HEK293 (cell line): Measurements from ENCODE around the gene FSD1.

ENCODE experiments used
- CTCF ChIA-PET: fragments of 350-600 bp; formaldehyde crosslinking; extraction: SDS; loops from one replicate; lab custom pipeline; 2021; ENCODE audit warnings: antibody characterized with exemption; lab: Yijun Ruan, JAX
- POLR2A ChIA-PET: fragments of 300-600 bp; formaldehyde crosslinking; extraction: SDS; loops from one replicate; lab custom pipeline; 2020; ENCODE audit warnings: antibody characterized with exemption, inconsistent platforms; lab: Yijun Ruan, JAX
- H3K27ac ChIP-seq: fragments of 200-500 bp; sonication (Bioruptor generic); 2 replicates; pipeline ENCODE4 v1.5.1; 2014; ENCODE audit warnings: low read depth, low read length, control low read depth, inconsistent platforms; ENCODE audit errors: extremely low read depth
- H3K36me3 ChIP-seq, 2 experiments: fragments of 200-500 bp in 1 of 2; sonication (Bioruptor generic) in 1 of 2; 1 replicate in 1 of 2; 2 replicates in 1 of 2; pipeline ENCODE4 v1.5.1; 2014 to 2017; ENCODE audit warnings: inconsistent platforms in 2 of 2, low read length in 2 of 2; ENCODE audit not compliant: control insufficient read depth in 2 of 2, insufficient read depth in 1 of 2
- H3K4me1 ChIP-seq: fragments of 200-500 bp; sonication (Bioruptor generic); 2 replicates; pipeline ENCODE4 v1.5.1; 2014; ENCODE audit warnings: mild to moderate bottlenecking, low read length, inconsistent platforms; ENCODE audit not compliant: control insufficient read depth, insufficient read depth
- H3K4me3 ChIP-seq: 2 replicates; pipeline ENCODE4 v1.5.1; 2011; ENCODE audit warnings: low read depth, mild to moderate bottlenecking, control low read depth, low read length, moderate library complexity
- H3K9me3 ChIP-seq: fragments of 200-500 bp; sonication (Bioruptor generic); 2 replicates; pipeline ENCODE4 v1.5.1; 2014; ENCODE audit warnings: low read depth, low read length, inconsistent platforms; ENCODE audit not compliant: control insufficient read depth, insufficient read depth
- BCL11B ChIP-seq: fragments of 450-650 bp; formaldehyde crosslinking; IDR thresholded peaks from 2 replicates; pipeline ENCODE4 v1.5.1; 2016; ENCODE audit warnings: low read depth, missing biosample characterization, missing genetic modification characterization
- INSM2 ChIP-seq: fragments of 450-650 bp; formaldehyde crosslinking; IDR thresholded peaks from 2 replicates; pipeline ENCODE4 v1.5.1; 2016; ENCODE audit warnings: missing biosample characterization, missing genetic modification characterization
- KLF8 ChIP-seq: fragments of 450-650 bp; formaldehyde crosslinking; IDR thresholded peaks from 2 replicates; pipeline ENCODE4 v1.5.1; 2016; ENCODE audit warnings: missing biosample characterization, missing genetic modification characterization
- PRDM4 ChIP-seq: fragments of 450-650 bp; formaldehyde crosslinking; IDR thresholded peaks from 2 replicates; pipeline ENCODE4 v1.5.1; 2017; ENCODE audit warnings: missing biosample characterization, missing genetic modification characterization
- SCRT2 ChIP-seq: fragments of 450-650 bp; formaldehyde crosslinking; IDR thresholded peaks from 2 replicates; pipeline ENCODE4 v1.5.1; 2016; ENCODE audit warnings: missing biosample characterization, missing genetic modification characterization
- TSHZ1 ChIP-seq: fragments of 450-650 bp; formaldehyde crosslinking; IDR thresholded peaks from 2 replicates; pipeline ENCODE4 v1.5.1; 2016; ENCODE audit warnings: missing biosample characterization, missing genetic modification characterization, borderline replicate concordance
- ZFP3 ChIP-seq: fragments of 450-650 bp; formaldehyde crosslinking; IDR thresholded peaks from 2 replicates; pipeline ENCODE4 v1.5.1; 2016; ENCODE audit warnings: low read depth, missing biosample characterization, missing genetic modification characterization
- ZFP41 ChIP-seq: fragments of 450-650 bp; formaldehyde crosslinking; IDR thresholded peaks from 2 replicates; pipeline ENCODE4 v1.5.1; 2016; ENCODE audit warnings: missing biosample characterization, missing genetic modification characterization, borderline replicate concordance
- ZNF112 ChIP-seq: fragments of 450-650 bp; formaldehyde crosslinking; IDR thresholded peaks from 2 replicates; pipeline ENCODE4 v1.5.0; 2017; ENCODE audit warnings: missing biosample characterization, missing genetic modification characterization
- ZNF138 ChIP-seq: fragments of 450-650 bp; formaldehyde crosslinking; IDR thresholded peaks from 2 replicates; pipeline ENCODE4 v1.5.1; 2016; ENCODE audit warnings: missing biosample characterization, missing genetic modification characterization, borderline replicate concordance
- ZNF2 ChIP-seq: fragments of 450-650 bp; formaldehyde crosslinking; IDR thresholded peaks from 2 replicates; pipeline ENCODE4 v1.5.1; 2016; ENCODE audit warnings: missing biosample characterization, missing genetic modification characterization
- ZNF214 ChIP-seq: fragments of 450-650 bp; formaldehyde crosslinking; IDR thresholded peaks from 2 replicates; pipeline ENCODE4 v1.5.1; 2017; ENCODE audit warnings: missing biosample characterization, mild to moderate bottlenecking, missing genetic modification characterization, borderline replicate concordance
- ZNF292 ChIP-seq: fragments of 450-650 bp; formaldehyde crosslinking; IDR thresholded peaks from 2 replicates; pipeline ENCODE4 v1.5.1; 2016; ENCODE audit warnings: low read depth, missing biosample characterization, missing genetic modification characterization, borderline replicate concordance
- ZNF362 ChIP-seq: fragments of 450-650 bp; formaldehyde crosslinking; IDR thresholded peaks from 2 replicates; pipeline ENCODE4 v1.5.1; 2016; ENCODE audit warnings: missing biosample characterization, missing genetic modification characterization
- ZNF37A ChIP-seq: fragments of 450-650 bp; IDR thresholded peaks from 2 replicates; pipeline ENCODE4 v1.5.1; 2018; ENCODE audit warnings: missing biosample characterization, missing genetic modification characterization
- ZNF404 ChIP-seq: fragments of 450-650 bp; formaldehyde crosslinking; IDR thresholded peaks from 2 replicates; pipeline ENCODE4 v1.5.1; 2017; ENCODE audit warnings: missing biosample characterization, missing genetic modification characterization
- ZNF585B ChIP-seq: fragments of 450-650 bp; formaldehyde crosslinking; IDR thresholded peaks from 2 replicates; pipeline ENCODE4 v1.5.1; 2016; ENCODE audit warnings: missing biosample characterization, missing genetic modification characterization
- ZNF610 ChIP-seq: fragments of 450-650 bp; formaldehyde crosslinking; IDR thresholded peaks from 2 replicates; pipeline ENCODE4 v1.5.1; 2016; ENCODE audit warnings: missing biosample characterization, missing genetic modification characterization, borderline replicate concordance
- ZNF654 ChIP-seq: fragments of 450-650 bp; formaldehyde crosslinking; IDR thresholded peaks from 2 replicates; pipeline ENCODE4 v1.5.1; 2016; ENCODE audit warnings: low read depth, missing biosample characterization, missing genetic modification characterization
- ZNF768 ChIP-seq: fragments of 450-650 bp; formaldehyde crosslinking; IDR thresholded peaks from 2 replicates; pipeline ENCODE4 v1.5.1; 2018; ENCODE audit warnings: missing biosample characterization, mild to moderate bottlenecking, missing genetic modification characterization

FSD1 gene

GRCh38 chr19:4373013-4373367, 68.6 kb downstream of the FSD1 start:
- no peaks in the 10 kb centered on the region for H3K9me3 ChIP-seq
- H3K4me3 ChIP-seq: no peak overlapping the region
- peaks cover 14% of the 10 kb centered on the region for H3K4me1 ChIP-seq
- no peak overlapping the region for H3K27ac ChIP-seq
- CTCF ChIA-PET: interaction anchor here (1.1 kb wide), 1 partner anchor 27 kb away, joined by 4 read pairs; the partner anchor contains the start of gene SH3GL1
- H3K36me3 ChIP-seq: peaks cover 0 to 2% of the 10 kb centered on the region in 2 experiments; a peak in 1 of 3 replicates
- POLR2A ChIA-PET: interaction anchor here (0.6 kb wide), 1 partner anchor 21 kb away, joined by 5 read pairs; no protein-coding TSS in a partner anchor
- TF ChIP-seq ZNF610 (tag by site-specific recombination): no peak
- TF ChIP-seq ZNF292 (tag by site-specific recombination): no peak
- no peak for TF ChIP-seq PRDM4
- TF ChIP-seq ZNF404 (tag by site-specific recombination): no peak
- TF ChIP-seq ZNF37A (tag by site-specific recombination): no peak
- TF ChIP-seq TSHZ1 (tag by site-specific recombination): no peak
- TF ChIP-seq SCRT2 (tag by site-specific recombination): no peak
- no peak for TF ChIP-seq ZNF112 (tag by site-specific recombination)
- no peak for TF ChIP-seq ZNF214
- TF ChIP-seq ZNF138: no peak
- no peak for TF ChIP-seq ZNF654 (tag by site-specific recombination)
- no peak for TF ChIP-seq ZNF362
- TF ChIP-seq BCL11B (tag by site-specific recombination): no peak
- no peak for TF ChIP-seq ZNF768 (tag by site-specific recombination)
- no peak for TF ChIP-seq INSM2 (tag by site-specific recombination)
- no peak for TF ChIP-seq ZFP3 (tag by site-specific recombination)
- no peak for TF ChIP-seq ZFP41 (tag by site-specific recombination)
- TF ChIP-seq ZNF585B (tag by site-specific recombination): no peak
- no peak for TF ChIP-seq ZNF2 (tag by site-specific recombination)
- TF ChIP-seq KLF8 (tag by site-specific recombination): no peak
- TF ChIP-seq, all 188 proteins: peak for 0
